WI38 (cell line): Measurements from ENCODE around the gene LRMDA.

Source experiments
- H3K4me3 ChIP-seq: 2 replicates; pipeline ENCODE4 v1.5.1; 2011; ENCODE audit warnings: low read depth, mild to moderate bottlenecking, control low read depth, low read length
- TF ChIP-seq, protein P1 (sequence below): IDR thresholded peaks from 2 replicates; pipeline ENCODE4 v1.5.1; 2012; ENCODE audit warnings: low read depth, mild to moderate bottlenecking, control low read depth, low read length

LRMDA gene

DNA sequence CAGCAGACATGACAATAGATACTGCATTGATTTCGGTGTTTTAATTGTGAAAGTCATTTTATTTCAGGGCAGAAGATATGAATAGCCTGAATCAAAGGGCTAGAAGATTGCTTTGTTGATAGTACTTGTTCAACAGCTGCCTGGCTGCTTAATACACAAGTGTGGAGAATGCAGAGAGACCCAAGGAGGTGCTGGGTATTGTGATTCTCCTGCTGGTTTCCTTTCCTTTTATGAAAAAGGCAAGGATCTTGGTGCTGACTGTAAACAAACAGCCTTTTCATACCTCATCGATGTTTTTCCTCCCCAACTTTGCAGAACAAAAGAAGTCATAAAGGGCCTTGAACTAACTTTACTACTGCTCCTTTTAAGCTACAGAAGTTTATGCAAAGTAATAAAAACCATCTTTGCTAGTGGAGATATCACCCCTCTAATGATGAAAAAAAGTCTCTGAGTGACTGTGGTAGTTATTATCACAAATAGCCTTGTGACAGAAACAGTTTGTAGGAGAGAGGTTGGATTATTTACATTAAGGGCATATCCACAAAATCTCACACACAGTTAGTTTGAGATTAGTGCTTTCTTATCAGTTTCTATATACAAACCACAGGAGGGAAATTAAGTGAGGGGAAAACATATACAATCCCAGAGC, 800.0 kb downstream of the LRMDA start:
- TF ChIP-seq, protein P1, sequence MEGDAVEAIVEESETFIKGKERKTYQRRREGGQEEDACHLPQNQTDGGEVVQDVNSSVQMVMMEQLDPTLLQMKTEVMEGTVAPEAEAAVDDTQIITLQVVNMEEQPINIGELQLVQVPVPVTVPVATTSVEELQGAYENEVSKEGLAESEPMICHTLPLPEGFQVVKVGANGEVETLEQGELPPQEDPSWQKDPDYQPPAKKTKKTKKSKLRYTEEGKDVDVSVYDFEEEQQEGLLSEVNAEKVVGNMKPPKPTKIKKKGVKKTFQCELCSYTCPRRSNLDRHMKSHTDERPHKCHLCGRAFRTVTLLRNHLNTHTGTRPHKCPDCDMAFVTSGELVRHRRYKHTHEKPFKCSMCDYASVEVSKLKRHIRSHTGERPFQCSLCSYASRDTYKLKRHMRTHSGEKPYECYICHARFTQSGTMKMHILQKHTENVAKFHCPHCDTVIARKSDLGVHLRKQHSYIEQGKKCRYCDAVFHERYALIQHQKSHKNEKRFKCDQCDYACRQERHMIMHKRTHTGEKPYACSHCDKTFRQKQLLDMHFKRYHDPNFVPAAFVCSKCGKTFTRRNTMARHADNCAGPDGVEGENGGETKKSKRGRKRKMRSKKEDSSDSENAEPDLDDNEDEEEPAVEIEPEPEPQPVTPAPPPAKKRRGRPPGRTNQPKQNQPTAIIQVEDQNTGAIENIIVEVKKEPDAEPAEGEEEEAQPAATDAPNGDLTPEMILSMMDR: no peak
- no peak overlapping the region for H3K4me3 ChIP-seq

DNA sequence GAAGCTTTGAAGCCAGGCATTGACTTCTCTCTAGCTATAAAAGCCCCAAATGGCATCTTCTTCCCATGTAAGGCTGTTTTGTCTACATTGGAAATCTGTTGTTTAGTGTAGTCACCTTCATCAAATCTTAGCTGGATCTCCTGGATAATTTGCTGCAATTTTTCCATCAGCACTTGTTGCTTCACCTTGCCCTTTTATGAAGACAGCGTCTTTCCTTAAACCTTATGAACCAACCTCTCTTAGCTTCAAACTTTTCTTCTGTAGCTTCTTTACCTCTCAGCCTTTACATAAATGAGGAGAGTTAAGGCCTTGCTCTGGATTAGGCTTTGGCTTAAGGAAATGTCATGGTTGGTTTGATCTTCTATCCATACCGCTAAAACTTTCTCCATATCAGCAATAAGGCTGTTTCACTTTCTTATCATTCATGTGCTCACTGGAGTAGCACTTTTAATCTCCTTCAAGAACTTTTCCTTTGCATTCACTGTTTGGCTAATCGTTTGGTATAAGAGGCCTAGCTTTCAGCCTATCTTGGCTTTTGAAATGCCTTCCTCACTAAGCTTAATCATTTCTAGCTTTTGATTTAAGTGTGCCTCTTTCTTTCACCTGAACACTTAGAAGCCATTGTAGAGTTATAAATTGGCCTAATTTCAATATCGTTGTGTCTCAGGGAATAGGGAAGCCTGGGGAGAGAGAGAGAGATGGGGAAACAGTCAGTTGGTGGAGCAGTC, 803.2 kb downstream of the LRMDA start:
- H3K4me3 ChIP-seq: no peak overlapping the region
- TF ChIP-seq, protein P1: no peak

DNA sequence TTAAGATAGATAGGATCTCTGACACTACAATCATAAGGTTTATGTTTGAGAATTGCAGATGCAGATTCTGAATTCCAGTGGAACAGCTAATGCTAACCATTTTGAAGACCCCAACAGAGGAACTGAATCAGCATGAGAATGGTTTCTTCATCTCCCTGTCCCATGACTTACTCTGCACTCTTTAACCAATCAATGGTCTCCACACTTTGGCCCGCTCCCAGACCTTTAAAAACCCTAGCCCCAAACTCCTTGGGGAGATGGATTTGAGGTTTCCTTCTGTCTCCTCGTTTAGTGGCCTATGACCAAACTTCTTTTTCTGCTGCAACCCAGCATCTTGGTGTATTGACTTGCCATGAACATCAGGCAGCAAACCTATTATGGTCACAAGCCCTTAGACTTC, 804.9 kb downstream of the LRMDA start:
- H3K4me3 ChIP-seq: no peak overlapping the region
- TF ChIP-seq, protein P1: no peak

DNA sequence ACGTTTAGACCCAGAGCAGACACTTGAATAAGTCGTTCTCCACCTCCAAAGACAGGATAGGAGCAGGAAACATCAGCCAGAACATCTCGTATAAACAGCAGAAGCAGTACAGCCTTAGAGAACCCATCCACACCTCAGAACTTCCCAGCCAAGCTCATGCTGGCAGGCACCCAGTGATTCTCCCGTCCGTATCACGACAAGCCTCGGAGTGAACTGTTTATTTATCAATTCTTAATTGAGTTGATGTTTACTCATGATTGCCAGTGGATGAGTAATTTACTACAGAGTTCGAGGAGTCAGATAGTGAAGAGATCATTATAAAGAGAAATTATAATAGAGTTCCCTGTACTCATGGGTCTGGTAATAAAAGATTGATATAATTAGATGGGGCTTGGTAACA, 811.5 kb downstream of the LRMDA start:
- no peak overlapping the region for H3K4me3 ChIP-seq
- TF ChIP-seq, protein P1: no peak

DNA sequence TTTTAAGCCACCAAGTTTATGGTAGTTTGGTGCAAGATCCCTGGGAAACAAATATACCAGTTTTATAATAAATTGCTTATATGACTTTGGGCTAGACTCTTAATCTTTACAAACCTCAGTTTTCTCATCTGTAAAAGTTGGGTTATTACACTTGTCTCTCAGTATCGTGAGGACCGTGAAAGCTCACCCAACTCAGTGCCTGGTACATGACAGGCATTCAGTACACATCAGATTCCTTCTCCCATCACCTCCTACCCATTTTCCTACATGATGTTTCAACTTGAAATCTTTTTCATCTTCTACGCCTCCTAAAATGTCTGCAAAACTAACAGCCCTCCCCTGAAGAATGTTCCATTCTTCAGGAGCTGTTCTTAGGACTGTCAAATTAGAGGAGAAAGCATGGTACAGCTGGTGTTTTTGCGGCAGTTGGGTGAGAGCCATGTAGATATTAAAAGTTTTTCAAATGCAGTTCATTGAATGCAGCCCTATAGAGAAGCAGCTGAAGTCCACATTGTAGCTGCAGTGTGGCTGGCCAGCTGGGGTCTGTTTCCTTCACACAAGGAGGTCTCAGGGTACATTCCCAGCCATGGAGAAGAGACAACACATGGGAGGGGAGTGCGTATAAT, 812.8 kb downstream of the LRMDA start:
- TF ChIP-seq, protein P1: no peak
- H3K4me3 ChIP-seq: no peak overlapping the region

DNA sequence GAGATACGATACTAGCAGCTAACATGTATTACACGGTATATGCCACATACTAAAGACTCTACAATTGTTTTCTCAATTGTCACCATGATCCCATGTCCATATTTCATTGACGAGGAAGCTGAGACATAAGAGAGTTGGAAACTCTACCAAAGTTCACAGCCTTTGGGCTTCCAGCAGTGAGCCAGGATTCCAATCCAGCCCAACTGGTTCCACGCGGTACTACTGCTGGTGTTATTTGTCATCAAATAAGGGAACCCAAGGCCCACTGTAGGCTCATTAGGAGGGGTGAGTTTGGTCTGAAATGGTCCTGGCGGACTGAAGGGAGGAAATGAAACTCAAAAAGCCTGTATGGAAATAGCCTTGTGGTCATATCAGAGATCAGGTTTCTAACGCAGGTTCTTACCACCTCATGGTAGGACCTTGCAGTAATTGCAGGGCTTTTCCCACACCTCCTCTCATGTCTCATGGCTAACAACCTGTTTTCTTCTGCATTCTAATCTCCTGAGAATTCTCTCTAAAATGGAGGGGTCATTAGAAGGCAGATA, 814.6 kb downstream of the LRMDA start:
- no peak overlapping the region for H3K4me3 ChIP-seq
- TF ChIP-seq, protein P1: no peak
